GM12878 (cell line): Measurements from ENCODE around the gene FAM187B.

Experiments
- CBFB ChIP-seq: IDR thresholded peaks from 2 replicates; pipeline ENCODE4 v1.6.1; 2016; ENCODE audit warnings: antibody characterized with exemption, low read depth
- JUND ChIP-seq: IDR thresholded peaks from 2 replicates; pipeline ENCODE4 v1.6.1; 2012; ENCODE audit warnings: low read depth, mild to moderate bottlenecking, low read length, improper control_type of control experiment, moderate library complexity
- RCOR1 ChIP-seq: conservative IDR thresholded peaks from 2 replicates; pipeline ENCODE4 v1.6.1; 2012; ENCODE audit warnings: low read depth, low read length, improper control_type of control experiment
- SMARCA5 ChIP-seq: fragments of 450-650 bp; IDR thresholded peaks from 2 replicates; pipeline ENCODE4 v1.6.1; 2017; ENCODE audit warnings: mild to moderate bottlenecking
- TCF12 ChIP-seq: IDR thresholded peaks from 2 replicates; pipeline ENCODE4 v1.6.1; 2011; ENCODE audit warnings: low read depth, mild to moderate bottlenecking, low read length
- ZSCAN29 ChIP-seq: fragments of 450-650 bp; IDR thresholded peaks from 2 replicates; pipeline ENCODE4 v1.6.1; 2017; ENCODE audit warnings: mild to moderate bottlenecking, moderate library complexity
- TF ChIP-seq, protein P1 (sequence below), 3 experiments: IDR thresholded peaks in 2 of 3; conservative IDR thresholded peaks in 1 of 3; 2 replicates each; pipeline ENCODE4 v1.5.1; 2011; ENCODE audit warnings: low read depth in 3 of 3, low read length in 3 of 3, mild to moderate bottlenecking in 3 of 3, control low read depth in 2 of 3, moderate library complexity in 2 of 3, inconsistent platforms in 1 of 3, mixed read lengths in 1 of 3; ENCODE audit not compliant: control insufficient read depth in 2 of 3, insufficient read depth in 1 of 3; ENCODE audit errors: extremely low read depth in 1 of 3

DNA sequence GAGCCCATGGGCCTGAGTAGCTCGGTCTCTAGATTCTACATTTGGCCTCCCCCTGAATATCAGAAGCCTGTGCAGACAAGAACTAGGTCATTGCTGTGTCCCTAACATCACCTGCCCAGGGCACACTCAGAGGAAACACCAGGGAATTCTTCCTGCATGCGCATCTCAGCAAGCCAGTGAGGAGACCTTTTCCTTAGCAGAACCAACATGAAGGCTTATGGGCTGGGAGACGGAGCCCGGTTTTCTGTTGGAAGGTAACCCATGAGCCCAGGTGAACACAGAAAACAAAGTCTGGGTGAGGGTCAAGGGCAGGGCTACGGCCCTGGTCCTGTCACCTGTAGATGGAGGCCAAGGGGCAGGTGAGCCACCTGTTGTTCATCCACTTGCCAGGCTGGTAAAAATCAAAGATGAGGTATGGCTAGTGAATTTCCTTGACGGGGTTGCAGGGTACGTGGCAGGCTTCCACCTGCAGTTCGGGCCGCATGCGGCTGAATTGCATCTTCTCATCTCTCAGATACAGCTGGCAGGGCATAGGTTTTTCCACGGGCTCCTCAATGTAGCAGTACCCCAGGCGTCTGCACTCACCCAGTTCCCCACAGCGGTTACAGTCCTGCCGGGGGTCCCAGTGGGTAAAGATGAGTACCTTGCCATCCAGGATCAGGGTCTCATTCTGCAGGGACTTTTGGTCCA lies 3.6 kb upstream of the FAM187B start:
- TF ChIP-seq CBFB (no peak), TCF12 (no peak), ZSCAN29 (no peak), SMARCA5 (no peak), JUND (no peak), RCOR1 (no peak)
- TF ChIP-seq, protein P1, sequence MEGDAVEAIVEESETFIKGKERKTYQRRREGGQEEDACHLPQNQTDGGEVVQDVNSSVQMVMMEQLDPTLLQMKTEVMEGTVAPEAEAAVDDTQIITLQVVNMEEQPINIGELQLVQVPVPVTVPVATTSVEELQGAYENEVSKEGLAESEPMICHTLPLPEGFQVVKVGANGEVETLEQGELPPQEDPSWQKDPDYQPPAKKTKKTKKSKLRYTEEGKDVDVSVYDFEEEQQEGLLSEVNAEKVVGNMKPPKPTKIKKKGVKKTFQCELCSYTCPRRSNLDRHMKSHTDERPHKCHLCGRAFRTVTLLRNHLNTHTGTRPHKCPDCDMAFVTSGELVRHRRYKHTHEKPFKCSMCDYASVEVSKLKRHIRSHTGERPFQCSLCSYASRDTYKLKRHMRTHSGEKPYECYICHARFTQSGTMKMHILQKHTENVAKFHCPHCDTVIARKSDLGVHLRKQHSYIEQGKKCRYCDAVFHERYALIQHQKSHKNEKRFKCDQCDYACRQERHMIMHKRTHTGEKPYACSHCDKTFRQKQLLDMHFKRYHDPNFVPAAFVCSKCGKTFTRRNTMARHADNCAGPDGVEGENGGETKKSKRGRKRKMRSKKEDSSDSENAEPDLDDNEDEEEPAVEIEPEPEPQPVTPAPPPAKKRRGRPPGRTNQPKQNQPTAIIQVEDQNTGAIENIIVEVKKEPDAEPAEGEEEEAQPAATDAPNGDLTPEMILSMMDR (IDR thresholded peaks at IDR 0.05 in 2 of 3, conservative IDR thresholded peaks at IDR 0.05 in 1 of 3; ENCODE audit: control insufficient read depth in 2 of 3, extremely low read depth in 1 of 3, insufficient read depth in 1 of 3, low read depth in 3 of 3, low read length in 3 of 3), result no peak
